Mammary epithelial cell (primary cell): Measurements from ENCODE around the gene SEC61A2.

Source experiments
- CTCF ChIP-seq, 2 donors: IDR thresholded peaks in 1 of 2; conservative IDR thresholded peaks in 1 of 2; 2 replicates each; pipeline ENCODE4 v1.5.1; 2011 to 2012; ENCODE audit warnings: inconsistent platforms in 2 of 2, low read length in 2 of 2, mild to moderate bottlenecking in 2 of 2, control low read depth in 1 of 2, low read depth in 1 of 2; ENCODE audit not compliant: insufficient read depth in 1 of 2; ENCODE audit errors: extremely low read depth in 1 of 2
- EZH2 ChIP-seq: IDR thresholded peaks from 2 replicates; pipeline ENCODE4 v1.6.1; 2012; ENCODE audit warnings: low read length, inconsistent platforms, borderline replicate concordance

GRCh38 chr10:12181065-12181775 is 51.7 kb downstream of the SEC61A2 start:
- TF ChIP-seq EZH2 (no peak), CTCF (conservative IDR thresholded peaks at IDR 0.05 in 1 of 2, IDR thresholded peaks at IDR 0.05 in 1 of 2; ENCODE audit: extremely low read depth in 1 of 2, insufficient read depth in 1 of 2, low read depth in 1 of 2, low read length in 2 of 2) (no peak)
